Measurements from ENCODE around the gene CACNA1B.

GRCh38 chr9:138071731-138072130, 194.1 kb downstream of the CACNA1B start:
- TF ChIP-seq, protein P1, sequence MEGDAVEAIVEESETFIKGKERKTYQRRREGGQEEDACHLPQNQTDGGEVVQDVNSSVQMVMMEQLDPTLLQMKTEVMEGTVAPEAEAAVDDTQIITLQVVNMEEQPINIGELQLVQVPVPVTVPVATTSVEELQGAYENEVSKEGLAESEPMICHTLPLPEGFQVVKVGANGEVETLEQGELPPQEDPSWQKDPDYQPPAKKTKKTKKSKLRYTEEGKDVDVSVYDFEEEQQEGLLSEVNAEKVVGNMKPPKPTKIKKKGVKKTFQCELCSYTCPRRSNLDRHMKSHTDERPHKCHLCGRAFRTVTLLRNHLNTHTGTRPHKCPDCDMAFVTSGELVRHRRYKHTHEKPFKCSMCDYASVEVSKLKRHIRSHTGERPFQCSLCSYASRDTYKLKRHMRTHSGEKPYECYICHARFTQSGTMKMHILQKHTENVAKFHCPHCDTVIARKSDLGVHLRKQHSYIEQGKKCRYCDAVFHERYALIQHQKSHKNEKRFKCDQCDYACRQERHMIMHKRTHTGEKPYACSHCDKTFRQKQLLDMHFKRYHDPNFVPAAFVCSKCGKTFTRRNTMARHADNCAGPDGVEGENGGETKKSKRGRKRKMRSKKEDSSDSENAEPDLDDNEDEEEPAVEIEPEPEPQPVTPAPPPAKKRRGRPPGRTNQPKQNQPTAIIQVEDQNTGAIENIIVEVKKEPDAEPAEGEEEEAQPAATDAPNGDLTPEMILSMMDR (IDR thresholded peaks at IDR 0.05), result no peak
- no peak for TF ChIP-seq POLR2A (IDR thresholded peaks at IDR 0.05)
- TF ChIP-seq POLR2AphosphoS5 (IDR thresholded peaks at IDR 0.05), result no peak

All from gastroesophageal sphincter (tissue), 3 donors.